ENCODE results near the gene CMKLR1.

Gene CMKLR1

DNA sequence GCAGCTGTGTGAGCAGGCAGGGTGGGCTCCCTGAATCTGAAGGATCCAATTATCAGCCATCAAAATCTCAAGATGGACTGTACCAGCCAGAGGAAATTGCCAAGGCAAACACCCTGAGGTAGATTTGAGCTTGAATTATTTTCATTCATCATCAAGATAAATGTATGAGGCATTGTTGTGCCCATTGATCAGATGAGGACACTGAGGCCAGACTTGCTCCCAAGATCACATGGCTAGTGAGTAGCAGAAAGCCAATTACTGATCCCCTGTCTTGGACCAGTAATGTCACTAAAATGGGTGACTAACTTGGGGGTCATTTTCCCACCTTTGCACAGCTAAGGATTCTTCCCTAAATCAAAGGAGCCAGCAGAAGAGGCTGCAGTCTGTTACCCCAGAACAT, 20.9 kb upstream of the CMKLR1 start:
- Histone ChIP-seq H3K9me3 (no peaks in the 10 kb centered on the region), H3K36me3 (no peaks in the 10 kb centered on the region), H3K4me3 (ENCODE audit: low read depth, low read length) (no peak overlapping the region), H3K27me3 (no peaks in the 10 kb centered on the region), H3K4me1 (no peaks in the 10 kb centered on the region)
- DNase-seq = no peak
- TF ChIP-seq, protein P1, sequence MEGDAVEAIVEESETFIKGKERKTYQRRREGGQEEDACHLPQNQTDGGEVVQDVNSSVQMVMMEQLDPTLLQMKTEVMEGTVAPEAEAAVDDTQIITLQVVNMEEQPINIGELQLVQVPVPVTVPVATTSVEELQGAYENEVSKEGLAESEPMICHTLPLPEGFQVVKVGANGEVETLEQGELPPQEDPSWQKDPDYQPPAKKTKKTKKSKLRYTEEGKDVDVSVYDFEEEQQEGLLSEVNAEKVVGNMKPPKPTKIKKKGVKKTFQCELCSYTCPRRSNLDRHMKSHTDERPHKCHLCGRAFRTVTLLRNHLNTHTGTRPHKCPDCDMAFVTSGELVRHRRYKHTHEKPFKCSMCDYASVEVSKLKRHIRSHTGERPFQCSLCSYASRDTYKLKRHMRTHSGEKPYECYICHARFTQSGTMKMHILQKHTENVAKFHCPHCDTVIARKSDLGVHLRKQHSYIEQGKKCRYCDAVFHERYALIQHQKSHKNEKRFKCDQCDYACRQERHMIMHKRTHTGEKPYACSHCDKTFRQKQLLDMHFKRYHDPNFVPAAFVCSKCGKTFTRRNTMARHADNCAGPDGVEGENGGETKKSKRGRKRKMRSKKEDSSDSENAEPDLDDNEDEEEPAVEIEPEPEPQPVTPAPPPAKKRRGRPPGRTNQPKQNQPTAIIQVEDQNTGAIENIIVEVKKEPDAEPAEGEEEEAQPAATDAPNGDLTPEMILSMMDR (IDR thresholded peaks at IDR 0.05; ENCODE audit: low read depth, low read length) = no peak

DNA sequence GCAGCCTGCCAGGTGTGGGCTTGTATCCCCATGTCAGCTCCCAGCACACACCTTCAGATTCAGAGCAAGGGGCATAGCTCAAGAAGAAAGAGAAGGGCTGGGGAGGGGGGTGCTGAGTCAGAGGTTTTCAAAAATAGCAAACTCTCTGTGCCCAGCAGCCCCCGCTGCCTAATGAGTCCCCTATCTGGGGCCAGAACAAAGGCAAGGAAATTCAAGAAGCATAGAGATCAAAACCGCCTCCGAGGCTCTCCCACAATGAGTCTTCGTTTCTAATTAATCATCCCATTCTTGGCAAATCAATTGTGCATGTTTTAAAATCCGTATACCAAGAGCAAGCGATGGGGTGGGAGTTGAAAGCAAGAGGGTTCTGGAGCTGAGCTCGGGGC, 19.5 kb upstream of the CMKLR1 start:
- no peaks in the 10 kb centered on the region for H3K27me3 ChIP-seq
- H3K9me3 ChIP-seq = no peaks in the 10 kb centered on the region
- H3K4me1 ChIP-seq = no peaks in the 10 kb centered on the region
- H3K36me3 ChIP-seq = no peaks in the 10 kb centered on the region
- no peak overlapping the region for H3K4me3 ChIP-seq (ENCODE audit: low read depth, low read length)
- TF ChIP-seq, protein P1 (IDR thresholded peaks at IDR 0.05; ENCODE audit: low read depth, low read length) = no peak
- DNase-seq = no peak

DNA sequence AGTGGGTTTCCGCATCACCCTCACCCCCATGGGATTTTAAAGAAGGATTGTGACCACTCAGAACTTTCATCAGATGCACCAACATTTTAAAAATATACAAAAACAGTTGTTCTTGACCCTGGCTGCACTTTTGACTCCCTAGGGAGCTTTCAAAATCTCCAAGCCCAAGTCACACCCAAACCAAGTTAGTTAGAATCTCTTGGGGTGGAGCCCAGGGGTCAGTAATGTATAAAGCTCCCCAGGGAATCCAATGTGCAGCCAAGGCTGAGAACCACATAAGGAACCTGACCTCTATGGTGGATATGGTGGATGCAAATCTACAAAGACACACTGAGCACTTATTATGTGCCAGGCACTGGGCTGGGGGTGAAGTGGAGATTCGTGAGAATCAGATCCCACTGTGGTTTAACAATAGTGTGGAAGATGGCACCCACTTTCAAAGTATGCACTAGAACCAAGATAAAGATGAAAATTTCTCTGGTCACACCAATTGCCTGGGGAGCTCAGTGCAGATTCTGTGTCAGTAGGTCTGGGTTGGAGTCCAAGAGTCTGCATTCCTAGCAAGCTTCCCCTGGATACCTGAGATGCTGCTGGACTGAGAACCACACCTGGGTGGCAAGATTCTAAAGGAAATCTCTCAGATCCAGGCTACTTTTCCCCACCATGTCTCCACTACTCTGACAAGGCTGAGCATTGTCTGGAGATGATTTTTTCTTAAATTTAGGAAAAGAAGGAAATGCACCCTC, 18.9 kb upstream of the CMKLR1 start:
- no peak overlapping the region for H3K4me3 ChIP-seq (ENCODE audit: low read depth, low read length)
- no peak for DNase-seq
- H3K36me3 ChIP-seq = no peaks in the 10 kb centered on the region
- H3K4me1 ChIP-seq = no peaks in the 10 kb centered on the region
- TF ChIP-seq, protein P1 (IDR thresholded peaks at IDR 0.05; ENCODE audit: low read depth, low read length) = no peak
- H3K27me3 ChIP-seq = no peaks in the 10 kb centered on the region
- H3K9me3 ChIP-seq = no peaks in the 10 kb centered on the region

DNA sequence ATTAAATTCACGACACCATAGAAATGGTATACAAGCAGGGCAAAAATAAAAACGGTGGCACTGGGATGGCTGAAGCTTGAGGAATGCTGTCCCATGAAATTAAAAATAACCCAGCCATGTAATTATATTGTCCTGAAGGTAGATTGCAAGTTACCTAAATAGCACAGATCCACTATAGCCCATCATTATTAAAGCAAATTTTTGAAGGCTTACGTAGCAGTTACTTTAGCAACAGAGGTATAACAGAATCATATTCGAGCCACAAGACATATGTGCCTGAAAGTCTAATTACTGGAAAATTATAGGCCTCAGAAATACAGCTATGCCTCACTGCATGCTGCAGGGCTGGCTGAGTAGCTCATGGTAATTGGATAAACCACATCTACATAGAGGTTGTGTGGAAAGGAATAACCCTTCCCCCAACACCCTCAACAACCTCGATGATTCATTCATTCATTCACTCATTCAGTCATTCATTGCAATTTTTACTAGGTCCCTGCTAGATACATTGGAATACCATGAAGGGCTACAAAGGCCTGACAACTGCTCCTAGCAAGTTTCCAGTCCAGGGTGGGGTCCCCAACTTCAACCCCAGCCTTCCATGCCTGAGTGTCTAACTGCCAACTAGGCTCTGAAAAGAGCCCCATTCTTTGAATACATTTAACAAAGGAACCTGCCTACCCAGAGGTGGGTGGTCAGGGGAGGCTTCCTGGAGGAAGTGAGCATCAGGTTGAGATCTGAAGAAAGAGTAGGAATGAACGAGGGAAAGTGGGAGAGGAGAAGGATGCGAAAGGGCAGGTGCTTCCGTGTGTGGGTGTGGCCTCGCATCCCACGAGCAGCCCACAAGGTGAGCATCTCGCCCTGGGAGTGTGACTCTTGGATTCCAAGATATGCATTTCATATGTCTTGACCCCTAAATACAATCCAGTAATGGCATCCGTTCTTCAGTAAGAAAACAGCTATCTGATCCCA, 18.0 kb upstream of the CMKLR1 start:
- Histone ChIP-seq H3K27me3 (no peaks in the 10 kb centered on the region), H3K4me1 (no peaks in the 10 kb centered on the region; the same call in 1 of the 2 replicates), H3K36me3 (no peaks in the 10 kb centered on the region), H3K4me3 (ENCODE audit: low read depth, low read length) (no peak overlapping the region), H3K9me3 (no peaks in the 10 kb centered on the region)
- DNase-seq = no peak
- TF ChIP-seq, protein P1 (IDR thresholded peaks at IDR 0.05; ENCODE audit: low read depth, low read length) = no peak

DNA sequence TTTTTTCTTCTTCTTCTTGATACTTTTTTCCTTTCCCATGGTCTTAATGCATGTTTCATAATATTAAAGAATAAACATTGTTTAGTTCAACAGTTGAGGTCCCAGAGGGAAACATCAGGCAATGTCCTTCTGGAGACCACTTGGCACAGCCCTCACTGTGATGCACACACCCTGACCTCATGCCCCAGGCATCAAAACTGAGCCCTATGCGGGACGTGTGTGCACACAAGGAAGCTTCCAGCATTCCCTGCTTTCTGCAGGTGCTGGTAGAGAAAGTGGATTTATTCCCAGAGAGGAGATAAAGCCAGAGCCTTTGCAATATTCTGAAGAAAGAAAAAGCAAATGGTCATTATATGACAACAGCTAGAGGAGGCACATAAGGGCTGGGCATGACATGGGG, 16.0 kb upstream of the CMKLR1 start:
- Histone ChIP-seq H3K36me3 (no peaks in the 10 kb centered on the region), H3K4me3 (ENCODE audit: low read depth, low read length) (no peak overlapping the region), H3K9me3 (no peaks in the 10 kb centered on the region), H3K27me3 (no peaks in the 10 kb centered on the region), H3K4me1 (no peaks in the 10 kb centered on the region; the same call in 1 of the 2 replicates)
- TF ChIP-seq, protein P1 (IDR thresholded peaks at IDR 0.05; ENCODE audit: low read depth, low read length) = no peak
- no peak for DNase-seq
